Measurements from ENCODE around the gene INAVA. TPM values are rescaled to one million over a fixed set of nuclear protein-coding genes. Genes with fewer than 3 reads are reported as not detected.

The INAVA gene
- total and polyA plus RNA-seq, 2 experiments from 2014 or later, result 51.0 to 79.7 TPM

DNA sequence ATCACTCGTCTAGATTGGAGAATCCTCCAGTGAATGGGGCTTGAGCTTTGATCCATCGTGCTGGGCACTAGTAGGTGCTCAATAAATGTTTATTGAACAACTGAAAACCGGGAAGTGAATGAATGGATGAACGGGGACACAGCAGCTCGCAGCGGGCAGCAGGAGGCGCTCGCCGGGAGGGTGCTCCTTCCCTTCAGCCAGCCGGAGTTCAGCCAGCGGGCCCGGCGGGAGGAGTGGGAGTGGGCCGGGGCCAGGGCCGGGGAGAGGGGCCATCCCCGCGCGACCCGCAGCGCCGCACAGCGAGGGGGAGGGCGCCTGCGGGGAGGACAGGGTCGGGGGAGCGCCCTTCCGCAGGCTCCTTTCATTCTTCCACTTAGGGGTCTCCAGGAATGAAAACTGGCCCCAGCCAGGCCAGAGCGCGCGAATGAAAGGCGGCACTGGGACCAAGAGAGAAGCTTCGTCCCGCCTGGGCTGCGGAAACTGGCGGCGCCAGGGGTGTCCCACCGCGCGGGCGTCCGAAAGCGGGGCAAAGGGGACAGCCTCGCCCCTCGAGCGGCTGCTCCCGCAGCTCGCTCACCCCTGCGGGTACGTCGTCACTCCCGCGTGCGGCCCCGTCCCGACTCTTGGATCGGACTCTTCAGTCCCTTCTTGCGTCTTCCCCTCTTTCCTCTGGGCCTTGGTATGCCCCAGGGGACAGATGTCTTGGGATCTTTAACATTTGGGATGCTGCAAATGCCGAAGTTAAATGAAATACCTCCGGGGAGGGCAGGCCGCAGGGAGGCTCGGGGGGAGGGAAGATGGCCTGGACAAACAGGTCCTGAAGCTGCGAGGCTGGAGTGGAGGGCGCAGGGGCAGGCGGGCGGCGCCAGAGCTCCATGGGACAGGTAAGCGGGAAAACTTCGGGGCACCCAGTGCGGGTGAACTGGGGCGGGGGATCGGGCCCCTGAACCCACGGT, 3.6 kb upstream of the INAVA start:
- DNase-seq (ENCODE audit: low spot score), result peak; percentile 84
- H2AFZ ChIP-seq, result peak overlapping the region; percentile 68
- WGBS (ENCODE audit: low lambda C conversion rate, missing lambda C conversion rate), result under 1% methylated on average over 52 of the region's 72 CpGs
- H3K4me3 ChIP-seq, result peak overlapping the region; percentile 93
- no peaks in the 10 kb centered on the region for H3K9me2 ChIP-seq (replicated peaks; ENCODE audit: insufficient read depth)
- peaks cover 44% of the 10 kb centered on the region for H3K79me2 ChIP-seq
- H3K9me3 ChIP-seq (ENCODE audit: low read depth), result no peaks in the 10 kb centered on the region
- peak overlapping the region; percentile 100 for H3K27ac ChIP-seq
- TF ChIP-seq, protein P1, sequence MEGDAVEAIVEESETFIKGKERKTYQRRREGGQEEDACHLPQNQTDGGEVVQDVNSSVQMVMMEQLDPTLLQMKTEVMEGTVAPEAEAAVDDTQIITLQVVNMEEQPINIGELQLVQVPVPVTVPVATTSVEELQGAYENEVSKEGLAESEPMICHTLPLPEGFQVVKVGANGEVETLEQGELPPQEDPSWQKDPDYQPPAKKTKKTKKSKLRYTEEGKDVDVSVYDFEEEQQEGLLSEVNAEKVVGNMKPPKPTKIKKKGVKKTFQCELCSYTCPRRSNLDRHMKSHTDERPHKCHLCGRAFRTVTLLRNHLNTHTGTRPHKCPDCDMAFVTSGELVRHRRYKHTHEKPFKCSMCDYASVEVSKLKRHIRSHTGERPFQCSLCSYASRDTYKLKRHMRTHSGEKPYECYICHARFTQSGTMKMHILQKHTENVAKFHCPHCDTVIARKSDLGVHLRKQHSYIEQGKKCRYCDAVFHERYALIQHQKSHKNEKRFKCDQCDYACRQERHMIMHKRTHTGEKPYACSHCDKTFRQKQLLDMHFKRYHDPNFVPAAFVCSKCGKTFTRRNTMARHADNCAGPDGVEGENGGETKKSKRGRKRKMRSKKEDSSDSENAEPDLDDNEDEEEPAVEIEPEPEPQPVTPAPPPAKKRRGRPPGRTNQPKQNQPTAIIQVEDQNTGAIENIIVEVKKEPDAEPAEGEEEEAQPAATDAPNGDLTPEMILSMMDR (IDR thresholded peaks at IDR 0.05; ENCODE audit: poor library complexity), result peak; percentile 80
- no peak for TF ChIP-seq EZH2 (IDR thresholded peaks at IDR 0.05; ENCODE audit: borderline replicate concordance)
- H3K36me3 ChIP-seq (replicated peaks; ENCODE audit: insufficient read depth, low read depth), result no peaks in the 10 kb centered on the region
- peaks cover 16% of the 10 kb centered on the region for H3K4me1 ChIP-seq (ENCODE audit: insufficient read depth)
- H4K20me1 ChIP-seq (ENCODE audit: insufficient read depth, poor library complexity, severe bottlenecking), result no peaks in the 10 kb centered on the region
- no peaks in the 10 kb centered on the region for H3K27me3 ChIP-seq
- H3K4me2 ChIP-seq, result peak overlapping the region; percentile 89

DNA sequence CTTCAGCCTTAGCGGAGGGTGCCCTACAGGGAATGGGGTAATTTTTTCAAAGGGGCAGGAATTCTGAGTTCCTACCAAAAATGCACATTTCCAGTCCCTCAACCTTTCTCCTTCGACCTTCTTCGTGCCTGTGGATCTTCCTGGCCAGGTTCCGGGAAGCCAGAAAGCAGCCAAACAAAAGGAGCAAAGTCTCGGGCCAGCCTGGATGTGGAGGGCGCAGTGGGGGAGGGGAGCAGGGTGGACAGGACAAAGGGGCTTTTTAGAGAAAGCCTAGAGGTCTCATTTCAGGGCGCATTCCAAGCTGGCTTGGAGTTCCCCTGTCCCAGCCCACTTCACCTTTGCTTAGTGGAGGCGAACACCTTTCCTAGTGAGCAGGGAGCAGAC, 2.9 kb upstream of the INAVA start:
- under 1% methylated on average over 8 of the region's 8 CpGs for WGBS (ENCODE audit: low lambda C conversion rate, missing lambda C conversion rate)
- Histone ChIP-seq H3K4me2 (peak overlapping the region; percentile 89), H2AFZ (peak overlapping the region; percentile 68), H3K9me2 (replicated peaks; ENCODE audit: insufficient read depth) (no peaks in the 10 kb centered on the region), H3K27ac (peak overlapping the region; percentile 100), H3K9me3 (ENCODE audit: low read depth) (no peaks in the 10 kb centered on the region), H3K27me3 (no peaks in the 10 kb centered on the region), H4K20me1 (ENCODE audit: insufficient read depth, poor library complexity, severe bottlenecking) (no peaks in the 10 kb centered on the region), H3K79me2 (peaks cover 44% of the 10 kb centered on the region), H3K4me3 (peak overlapping the region; percentile 93), H3K4me1 (ENCODE audit: insufficient read depth) (peaks cover 16% of the 10 kb centered on the region), H3K36me3 (replicated peaks; ENCODE audit: insufficient read depth, low read depth) (no peaks in the 10 kb centered on the region)
- DNase-seq (ENCODE audit: low spot score), result peak; percentile 70
- TF ChIP-seq EZH2 (IDR thresholded peaks at IDR 0.05; ENCODE audit: borderline replicate concordance) (no peak), EZH2phosphoT487 (IDR thresholded peaks at IDR 0.05; ENCODE audit: low read depth, severe bottlenecking, unreplicated experiment) (no peak)
- TF ChIP-seq, protein P1 (IDR thresholded peaks at IDR 0.05; ENCODE audit: poor library complexity), result no peak

DNA sequence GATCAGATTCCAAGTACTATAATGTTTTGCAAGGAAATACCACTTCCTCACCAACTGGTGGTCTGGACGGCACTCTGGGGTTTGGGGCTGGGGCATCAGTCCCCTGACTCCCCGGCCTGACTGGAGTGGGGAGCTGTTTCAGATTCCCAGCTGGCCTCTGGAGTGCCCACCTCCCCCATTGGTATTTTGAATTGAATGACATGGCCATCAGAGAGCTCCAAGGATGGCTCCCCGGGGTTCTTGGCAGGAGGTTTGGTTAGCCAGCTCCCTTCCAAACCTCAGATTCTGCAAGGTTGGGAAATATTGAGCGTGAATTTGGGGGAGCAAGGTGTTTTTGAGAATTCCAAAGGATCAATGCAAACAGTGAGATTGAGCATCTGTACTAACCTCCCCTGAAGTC, 2.2 kb upstream of the INAVA start:
- Histone ChIP-seq H3K27ac (peak overlapping the region; percentile 100), H3K4me3 (peak overlapping the region; percentile 93), H3K27me3 (no peaks in the 10 kb centered on the region), H3K79me2 (peaks cover 49% of the 10 kb centered on the region), H4K20me1 (ENCODE audit: insufficient read depth, poor library complexity, severe bottlenecking) (peaks cover 1% of the 10 kb centered on the region), H2AFZ (no peak overlapping the region), H3K9me3 (ENCODE audit: low read depth) (no peaks in the 10 kb centered on the region), H3K36me3 (replicated peaks; ENCODE audit: insufficient read depth, low read depth) (no peaks in the 10 kb centered on the region), H3K9me2 (replicated peaks; ENCODE audit: insufficient read depth) (no peaks in the 10 kb centered on the region), H3K4me2 (peak overlapping the region; percentile 89), H3K4me1 (ENCODE audit: insufficient read depth) (peaks cover 23% of the 10 kb centered on the region)
- TF ChIP-seq EZH2 (IDR thresholded peaks at IDR 0.05; ENCODE audit: borderline replicate concordance) (no peak), EZH2phosphoT487 (IDR thresholded peaks at IDR 0.05; ENCODE audit: low read depth, severe bottlenecking, unreplicated experiment) (no peak)
- TF ChIP-seq, protein P1 (IDR thresholded peaks at IDR 0.05; ENCODE audit: poor library complexity), result no peak
- WGBS (ENCODE audit: low lambda C conversion rate, missing lambda C conversion rate), result 13% methylated on average over 4 of the region's 4 CpGs
- DNase-seq (ENCODE audit: low spot score), result no peak
